C4-2B (cell line): Measurements from ENCODE around the gene H1-8.

Source experiments
- CTCF ChIP-seq: fragments of 450-650 bp; conservative IDR thresholded peaks from 2 replicates; pipeline ENCODE4 v1.5.1; 2017; ENCODE audit warnings: mild to moderate bottlenecking
- ZFX ChIP-seq: fragments of 450-650 bp; IDR thresholded peaks from 2 replicates; pipeline ENCODE4 v1.6.1; 2017

DNA sequence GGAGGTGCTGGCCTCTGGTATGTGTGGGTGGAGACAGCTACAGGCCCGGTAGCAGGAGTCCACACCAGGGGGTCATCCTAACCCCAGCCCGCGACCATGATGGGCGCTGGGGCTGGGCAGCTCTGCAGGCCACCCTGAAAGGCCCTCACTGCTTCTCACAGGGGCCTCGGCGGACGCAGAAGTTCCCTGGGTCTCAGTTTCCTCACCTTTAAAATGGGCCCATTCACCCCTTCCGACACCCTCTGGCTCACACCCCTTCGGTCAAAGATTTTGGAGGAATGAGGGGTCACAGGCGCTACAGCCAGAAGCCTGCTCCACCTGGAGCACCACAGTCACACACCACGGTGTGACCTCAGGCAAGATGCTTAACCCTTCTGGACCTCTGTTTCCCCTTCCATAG lies 55.5 kb downstream of the H1-8 start:
- no peak for TF ChIP-seq CTCF
- no peak for TF ChIP-seq ZFX
